NK-92 (cell line): ENCODE data around the gene CDH13.

Experiments used
- DNase-seq: peaks from one replicate; lab custom pipeline; 2025; ENCODE audit not compliant: unreplicated experiment; lab: John Stamatoyannopoulos, UW

The CDH13 gene

DNA sequence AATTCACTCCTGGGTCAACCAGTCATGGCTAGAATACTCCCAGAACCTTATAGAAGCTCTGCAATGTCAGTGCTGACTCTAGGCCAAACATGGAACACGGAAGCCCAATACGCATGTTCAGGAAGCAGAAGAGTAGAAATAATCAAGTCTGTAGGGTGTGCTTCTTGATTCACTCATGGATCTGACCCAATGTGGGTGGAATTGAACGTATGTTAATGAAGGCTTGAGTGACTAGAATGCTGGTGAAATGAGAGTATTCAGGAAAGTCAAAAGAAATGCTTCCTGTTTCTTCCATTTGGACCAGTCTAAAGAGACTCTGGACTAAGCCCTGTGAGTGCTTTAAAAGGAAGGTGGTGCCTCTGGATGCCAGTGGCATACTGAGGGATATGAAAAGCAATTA, 395.0 kb downstream of the CDH13 start:
- DNase-seq = no peak

DNA sequence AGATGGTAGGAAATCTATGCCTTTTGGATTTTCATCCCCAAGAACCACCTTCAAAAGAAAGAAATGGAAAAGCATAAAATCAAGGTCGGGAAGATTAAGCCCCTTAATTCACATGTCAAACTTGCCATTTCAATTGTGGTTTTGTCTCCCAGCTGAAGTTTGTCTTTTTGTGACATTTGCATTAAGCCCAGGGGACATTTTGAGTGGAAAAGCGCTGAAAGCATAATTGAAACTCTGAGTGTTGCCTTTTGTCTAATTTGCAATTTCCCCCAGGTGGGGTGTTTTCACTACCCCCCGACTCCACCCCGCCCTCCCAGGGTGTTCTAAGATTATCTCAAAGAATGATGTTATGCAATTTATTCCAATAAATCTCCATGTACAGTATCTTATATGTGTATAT, 396.2 kb downstream of the CDH13 start:
- no peak for DNase-seq

- DNase-seq = no peak
These were observed 396.9 kb downstream of the CDH13 start for GRCh38 chr16:83023640-83024039.

- DNase-seq = no peak
These were observed 401.2 kb downstream of the CDH13 start for GRCh38 chr16:83027973-83028372.

DNA sequence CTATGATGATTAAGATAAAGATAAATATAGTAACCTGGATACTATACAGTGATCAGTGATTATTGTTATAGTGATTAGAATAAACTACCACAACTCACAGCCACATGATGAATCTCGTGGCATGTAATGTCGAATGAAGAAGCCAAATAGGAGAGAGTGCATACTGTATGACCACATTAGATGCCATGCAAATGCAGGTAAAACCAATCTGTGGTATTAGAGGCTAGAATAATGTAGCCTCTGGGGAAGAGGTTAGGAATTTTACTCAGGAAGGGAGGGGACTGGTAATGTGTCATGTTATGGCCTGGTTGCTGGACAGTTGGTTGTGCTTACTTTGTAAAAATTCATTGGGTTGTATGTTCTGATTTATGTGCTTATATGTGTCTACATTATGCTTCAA, 402.7 kb downstream of the CDH13 start:
- no peak for DNase-seq

DNA sequence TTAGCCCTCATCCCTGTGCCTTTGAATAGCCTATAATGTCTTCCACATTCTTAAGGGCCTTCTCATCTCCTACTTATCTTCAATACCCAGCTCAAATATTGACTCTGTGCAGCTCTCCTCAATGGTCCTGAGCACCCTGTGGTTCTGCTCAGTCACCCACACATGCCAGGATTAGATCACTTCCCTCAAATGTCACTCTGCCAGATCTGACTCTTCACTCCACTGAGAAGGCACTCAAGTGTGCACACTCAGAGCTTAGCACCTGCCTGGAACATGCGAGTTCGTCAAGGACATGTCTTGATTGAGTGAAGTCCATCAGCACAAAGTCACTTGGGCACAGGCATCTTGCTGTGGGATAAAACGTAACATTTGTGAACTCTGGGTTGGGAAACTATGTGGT, 404.8 kb downstream of the CDH13 start:
- no peak for DNase-seq

DNA sequence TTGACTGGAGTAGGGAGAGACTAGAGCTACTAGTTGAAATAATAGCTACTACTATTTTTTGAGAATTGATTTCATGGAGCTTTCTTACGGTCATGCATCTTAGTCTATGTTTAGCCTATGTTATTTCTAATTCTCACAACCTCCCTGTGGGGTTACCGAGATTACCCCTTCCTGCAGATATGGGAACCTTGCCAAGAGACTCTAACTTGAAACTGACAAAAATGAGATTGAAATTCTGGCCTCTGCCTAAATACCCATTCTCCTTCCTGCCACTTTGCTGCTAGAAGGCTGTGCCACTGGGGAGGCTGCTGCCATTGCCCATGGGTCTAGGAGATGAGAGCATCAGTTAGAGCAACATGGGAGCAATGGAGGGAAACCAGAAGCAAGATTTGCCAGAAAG, 410.3 kb downstream of the CDH13 start:
- no peak for DNase-seq

DNA sequence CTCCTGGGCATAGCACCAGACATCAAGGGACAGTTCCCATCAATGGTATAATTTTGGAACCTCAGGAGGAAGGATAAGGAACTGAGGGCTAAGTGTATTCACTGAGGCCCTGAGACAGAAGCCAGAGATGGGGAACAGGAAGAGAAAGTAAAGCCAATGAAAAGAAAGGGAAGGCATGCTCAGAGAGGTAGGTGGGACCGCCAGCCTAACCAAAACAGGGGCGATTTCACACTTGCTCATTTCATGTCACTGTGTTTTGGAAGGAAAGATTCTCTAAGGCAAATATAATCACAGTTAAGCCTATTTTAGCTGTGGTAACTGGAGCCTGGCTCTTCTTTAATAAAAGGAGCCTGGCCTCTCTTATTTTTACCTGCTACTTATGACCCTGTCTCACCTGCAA, 411.1 kb downstream of the CDH13 start:
- no peak for DNase-seq

DNA sequence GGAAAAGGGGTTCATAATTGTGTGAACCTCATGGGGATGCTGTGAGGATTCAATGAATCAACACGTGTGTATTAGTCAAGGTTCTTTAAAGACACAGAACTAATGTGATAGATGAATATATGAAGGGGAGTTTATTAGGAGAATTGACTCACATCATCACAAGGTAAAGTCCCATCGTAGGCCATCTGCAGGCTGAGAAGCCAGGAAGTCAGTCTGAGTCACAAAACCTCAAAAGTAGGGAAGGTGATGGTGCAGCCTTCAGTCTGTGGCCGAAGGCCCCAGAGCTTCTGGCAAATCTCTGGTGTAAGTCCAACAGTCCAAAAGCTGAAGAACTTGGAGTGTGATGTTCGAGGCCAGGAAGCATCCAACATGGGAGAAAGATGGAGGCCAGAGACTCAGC, 413.4 kb downstream of the CDH13 start:
- DNase-seq = no peak

GRCh38 chr16:83044589-83044988, 417.8 kb downstream of the CDH13 start:
- DNase-seq = no peak

GRCh38 chr16:83045790-83046189, 419.0 kb downstream of the CDH13 start:
- DNase-seq = no peak

GRCh38 chr16:83046664-83047063, 419.9 kb downstream of the CDH13 start:
- no peak for DNase-seq

DNA sequence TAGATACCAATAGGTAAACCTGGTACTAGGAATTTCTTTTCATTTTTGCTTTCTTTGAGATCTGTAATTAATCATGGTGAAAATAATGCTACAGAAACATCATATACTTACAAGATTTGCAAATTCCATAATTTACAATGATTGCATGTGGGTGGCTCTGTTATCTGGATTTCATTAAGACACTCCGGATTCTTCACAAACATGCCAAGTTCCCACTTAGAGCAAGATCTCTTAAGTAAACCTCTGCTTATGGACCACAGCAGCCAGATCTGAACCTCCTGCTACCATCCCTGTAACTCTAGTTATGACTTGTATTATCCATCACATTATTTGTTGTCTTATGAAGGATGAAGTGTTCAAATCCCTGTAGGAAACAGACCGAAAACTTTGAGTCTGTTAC, 424.7 kb downstream of the CDH13 start:
- no peak for DNase-seq

- DNase-seq = no peak
These were observed 427.5 kb downstream of the CDH13 start for GRCh38 chr16:83054283-83054682.

DNA sequence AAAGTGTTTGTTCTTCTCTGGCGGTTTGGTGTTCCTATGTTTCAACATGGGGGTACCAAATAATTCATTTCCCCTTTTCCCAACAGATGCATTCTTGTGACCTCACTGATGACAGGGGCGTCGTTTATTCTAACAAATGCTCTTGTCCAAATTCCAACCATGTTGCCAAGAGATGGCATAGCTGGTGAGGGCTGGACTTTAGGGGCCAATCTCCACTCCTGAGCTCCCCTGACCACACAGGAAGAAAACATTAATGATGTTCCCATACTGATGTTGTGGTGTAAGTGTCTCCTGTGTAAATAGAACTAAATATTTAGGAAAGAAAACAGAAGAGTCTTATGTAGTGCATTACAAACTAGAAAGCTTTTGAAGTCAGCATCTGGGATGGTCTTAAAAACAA, 431.6 kb downstream of the CDH13 start:
- DNase-seq = no peak

GRCh38 chr16:83059237-83059636, 432.5 kb downstream of the CDH13 start:
- no peak for DNase-seq

DNA sequence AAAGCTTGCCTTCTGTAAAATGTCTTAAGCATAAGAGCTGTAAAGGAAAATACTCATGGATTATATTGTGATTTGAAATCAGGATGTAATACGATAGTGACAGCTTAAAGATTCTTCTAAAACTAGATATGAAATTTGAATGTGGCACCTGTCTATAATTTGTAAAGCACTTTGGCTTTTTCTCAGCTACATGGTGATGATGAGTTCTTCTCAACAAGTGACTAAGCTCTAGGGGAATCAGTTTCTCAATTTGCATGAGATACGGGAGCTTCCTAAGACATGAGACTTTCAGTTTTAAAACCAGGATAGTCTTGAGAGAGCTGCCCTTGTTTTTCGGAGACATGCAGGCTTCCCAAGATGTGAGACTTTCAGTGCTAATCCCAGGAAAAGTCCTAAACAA, 439.2 kb downstream of the CDH13 start:
- DNase-seq = no peak

DNA sequence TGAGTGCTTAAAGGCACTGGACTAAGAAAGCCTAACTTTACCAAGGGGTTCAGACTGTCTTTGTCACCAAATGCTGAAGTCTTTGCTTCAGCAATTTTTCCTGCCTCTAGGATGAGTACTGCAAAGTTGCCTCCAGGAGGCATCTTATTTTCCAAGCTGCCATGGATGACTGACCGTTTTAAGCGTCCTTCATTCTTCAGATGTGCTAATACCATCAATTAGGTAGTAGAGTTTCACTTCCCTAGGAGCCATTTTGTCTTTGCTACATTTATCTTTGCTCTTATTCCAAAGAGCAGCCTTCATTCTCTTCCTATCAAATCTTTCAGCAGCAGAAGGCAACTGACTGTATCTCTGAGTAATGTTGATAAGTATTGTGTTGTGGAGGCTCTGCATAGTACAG, 440.1 kb downstream of the CDH13 start:
- DNase-seq = no peak

GRCh38 chr16:83068686-83069085, 441.9 kb downstream of the CDH13 start:
- no peak for DNase-seq

DNA sequence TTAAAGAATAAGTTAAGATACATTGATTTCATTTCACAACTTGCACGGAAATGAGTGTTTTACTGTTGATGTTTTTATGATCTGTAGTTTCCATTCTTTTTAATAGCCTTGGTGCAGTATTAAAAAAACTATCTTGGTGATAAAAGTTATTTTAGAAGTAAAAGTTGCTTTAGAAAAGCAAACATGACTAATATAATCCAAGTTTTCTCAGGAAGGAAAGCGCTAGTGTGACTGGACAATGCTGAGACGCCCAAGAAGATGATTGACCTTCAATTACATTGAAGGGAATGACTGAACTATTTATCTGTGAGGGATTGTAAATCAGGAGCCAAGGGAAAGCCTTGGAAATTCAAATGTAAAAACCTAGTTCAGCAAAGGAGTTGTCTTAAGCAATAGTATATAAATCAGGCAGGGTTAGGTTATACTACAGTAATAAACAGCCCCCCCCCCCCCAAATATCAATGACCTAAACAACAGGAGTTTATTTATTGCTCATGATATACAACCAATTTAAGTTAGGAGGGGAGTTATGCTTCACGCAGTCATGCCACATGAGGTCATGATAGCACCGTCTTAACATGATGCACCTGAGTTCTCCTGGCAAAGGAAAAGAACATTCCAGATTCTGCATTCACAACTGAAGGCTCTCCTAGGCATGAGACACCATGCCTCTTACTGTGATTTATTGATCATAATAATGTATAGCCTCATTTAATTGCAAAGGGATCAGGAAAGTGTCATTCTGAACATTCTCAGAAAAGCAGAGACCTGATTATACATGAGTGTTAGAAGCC, 443.8 kb downstream of the CDH13 start:
- no peak for DNase-seq

- DNase-seq = no peak
These were observed 449.2 kb downstream of the CDH13 start for GRCh38 chr16:83075956-83076355.

- no peak for DNase-seq
These were observed 456.6 kb downstream of the CDH13 start for GRCh38 chr16:83083361-83083760.

DNA sequence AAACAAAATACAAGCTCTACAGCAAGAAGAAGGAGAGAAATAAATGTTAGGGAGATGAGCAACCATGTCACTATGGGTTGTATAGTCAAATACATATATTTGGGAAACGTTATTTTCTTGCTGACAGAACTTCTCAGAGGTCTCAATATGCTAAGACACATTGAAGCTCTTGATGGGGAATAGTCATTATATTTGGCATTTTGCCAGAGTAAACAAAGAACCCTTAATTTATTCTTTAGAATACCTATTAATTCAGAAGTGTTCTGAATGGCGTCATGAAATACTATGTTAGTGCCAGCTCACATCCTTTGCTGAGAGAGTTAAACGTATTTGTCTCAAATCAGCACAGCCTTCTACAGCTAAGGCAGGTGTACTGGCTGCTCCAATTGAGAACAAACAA, 458.9 kb downstream of the CDH13 start:
- no peak for DNase-seq
